ENCODE results near the gene CCNYL1.
A peak's percentile ranks its signal among the peaks of the same experiment; 100 is the strongest.
"Not testable (repeated sequence)": the region's sequence is repeated elsewhere in the genome, so short reads cannot be mapped to it uniquely, and the experiment has no call there.

Gene CCNYL1

DNA sequence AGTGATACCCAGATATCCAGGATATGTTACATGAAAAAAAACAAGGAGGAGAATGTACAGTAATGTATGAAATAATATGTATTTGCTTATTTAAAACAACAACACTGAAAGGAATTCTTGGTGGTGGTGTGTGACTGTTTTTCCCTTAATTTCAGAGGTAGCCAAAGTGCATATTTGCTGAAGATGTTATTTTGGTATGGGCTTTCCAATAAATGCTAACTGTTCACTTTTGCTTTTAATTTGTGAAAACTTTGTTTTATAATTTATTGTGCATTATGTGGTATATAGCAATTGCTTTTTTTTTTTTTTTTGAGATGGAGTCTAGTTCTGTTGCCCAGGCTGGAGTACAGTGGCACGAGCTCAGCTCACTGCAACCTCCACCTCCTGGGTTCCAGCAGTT is 7.6 kb downstream of the CCNYL1 start:
- no CpG with 5 or more reads among the region's 1 CpG for WGBS (ENCODE audit: extremely low coverage, insufficient coverage, insufficient read length)
- no peak overlapping the region for H2AFZ ChIP-seq (ENCODE audit: insufficient read depth, low read length, poor library complexity)

DNA sequence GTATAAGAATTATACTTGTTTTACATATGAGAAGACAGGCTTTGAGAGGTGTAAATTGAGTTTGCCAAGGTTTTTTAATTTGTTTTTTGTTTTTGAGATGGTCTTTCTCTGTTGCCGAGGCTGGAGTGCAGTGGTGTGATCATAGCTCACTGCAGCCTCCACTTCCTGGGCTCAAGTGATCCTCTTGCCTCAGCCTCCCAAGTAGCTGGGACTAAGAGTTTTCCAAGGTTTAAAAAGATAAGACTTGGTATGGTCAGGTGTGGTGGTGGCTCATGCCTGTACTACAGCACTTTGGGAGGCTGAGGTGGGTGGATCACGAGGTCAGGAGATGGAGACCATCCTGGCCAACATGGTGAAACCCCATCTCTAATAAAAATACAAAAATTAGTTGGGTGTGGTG is 8.2 kb downstream of the CCNYL1 start:
- not testable (repeated sequence) for DNase-seq; H2AFZ ChIP-seq (ENCODE audit: insufficient read depth, low read length, poor library complexity); H3K4me3 ChIP-seq (ENCODE audit: low read depth, low read length); H3K4me1 ChIP-seq (ENCODE audit: control insufficient read depth in 1 of 2, insufficient read depth in 2 of 2, low read length in 2 of 2); H2BK120ac ChIP-seq (ENCODE audit: insufficient read depth, low read length, poor library complexity); H3K4me2 ChIP-seq (ENCODE audit: low read length); H3K9ac ChIP-seq (ENCODE audit: low read length); H3K4ac ChIP-seq (ENCODE audit: low read depth, low read length); H2BK12ac ChIP-seq (ENCODE audit: low read length); H3K9me3 ChIP-seq (ENCODE audit: insufficient read depth, low read depth, low read length); H3K79me1 ChIP-seq (ENCODE audit: low read length); H3K36me3 ChIP-seq (ENCODE audit: control insufficient read depth in 1 of 2, insufficient read depth in 2 of 2, low read length in 2 of 2); H3K27ac ChIP-seq (ENCODE audit: low read depth, low read length); H3K18ac ChIP-seq (ENCODE audit: low read length); H3K27me3 ChIP-seq (ENCODE audit: insufficient read depth, low read length); H3K14ac ChIP-seq (ENCODE audit: low read length); H4K8ac ChIP-seq (ENCODE audit: low read depth, low read length); H2BK5ac ChIP-seq (ENCODE audit: low read depth, low read length, poor library complexity); H3K79me2 ChIP-seq (ENCODE audit: control insufficient read depth, insufficient read depth, low read length, poor library complexity); H2AK5ac ChIP-seq (ENCODE audit: low read length); H4K91ac ChIP-seq (ENCODE audit: low read depth, low read length); H3K23ac ChIP-seq (ENCODE audit: low read length); H4K12ac ChIP-seq (ENCODE audit: low read depth, low read length)
- WGBS (ENCODE audit: extremely low coverage, insufficient coverage, insufficient read length) = no CpG with 5 or more reads among the region's 2 CpGs

More for the DNA sequence above, 7.6 kb downstream of the CCNYL1 start:
- Histone ChIP-seq H2BK120ac (ENCODE audit: insufficient read depth, low read length, poor library complexity) (no peak overlapping the region), H3K9ac (ENCODE audit: low read length) (no peak overlapping the region), H4K12ac (ENCODE audit: low read depth, low read length) (no peak overlapping the region), H3K4me1 (ENCODE audit: control insufficient read depth in 1 of 2, insufficient read depth in 2 of 2, low read length in 2 of 2) (peaks cover 0 to 1% of the 10 kb centered on the region in 2 experiments), H3K36me3 (ENCODE audit: control insufficient read depth in 1 of 2, insufficient read depth in 2 of 2, low read length in 2 of 2) (peaks cover 0 to 2% of the 10 kb centered on the region in 2 experiments), H3K18ac (ENCODE audit: low read length) (no peak overlapping the region), H3K4ac (ENCODE audit: low read depth, low read length) (no peak overlapping the region), H3K4me3 (ENCODE audit: low read depth, low read length) (no peak overlapping the region), H3K27me3 (ENCODE audit: insufficient read depth, low read length) (no peaks in the 10 kb centered on the region), H4K8ac (ENCODE audit: low read depth, low read length) (no peak overlapping the region), H4K91ac (ENCODE audit: low read depth, low read length) (no peak overlapping the region), H3K27ac (ENCODE audit: low read depth, low read length) (no peak overlapping the region), H3K14ac (ENCODE audit: low read length) (no peak overlapping the region), H3K9me3 (ENCODE audit: insufficient read depth, low read depth, low read length) (no peaks in the 10 kb centered on the region), H2AK5ac (ENCODE audit: low read length) (no peak overlapping the region), H3K79me2 (ENCODE audit: control insufficient read depth, insufficient read depth, low read length, poor library complexity) (no peaks in the 10 kb centered on the region), H2BK5ac (ENCODE audit: low read depth, low read length, poor library complexity) (no peak overlapping the region), H2BK12ac (ENCODE audit: low read length) (no peak overlapping the region), H3K4me2 (ENCODE audit: low read length) (no peak overlapping the region), H3K79me1 (ENCODE audit: low read length) (no peaks in the 10 kb centered on the region), H3K23ac (ENCODE audit: low read length) (no peak overlapping the region)
- DNase-seq = no peak

DNA sequence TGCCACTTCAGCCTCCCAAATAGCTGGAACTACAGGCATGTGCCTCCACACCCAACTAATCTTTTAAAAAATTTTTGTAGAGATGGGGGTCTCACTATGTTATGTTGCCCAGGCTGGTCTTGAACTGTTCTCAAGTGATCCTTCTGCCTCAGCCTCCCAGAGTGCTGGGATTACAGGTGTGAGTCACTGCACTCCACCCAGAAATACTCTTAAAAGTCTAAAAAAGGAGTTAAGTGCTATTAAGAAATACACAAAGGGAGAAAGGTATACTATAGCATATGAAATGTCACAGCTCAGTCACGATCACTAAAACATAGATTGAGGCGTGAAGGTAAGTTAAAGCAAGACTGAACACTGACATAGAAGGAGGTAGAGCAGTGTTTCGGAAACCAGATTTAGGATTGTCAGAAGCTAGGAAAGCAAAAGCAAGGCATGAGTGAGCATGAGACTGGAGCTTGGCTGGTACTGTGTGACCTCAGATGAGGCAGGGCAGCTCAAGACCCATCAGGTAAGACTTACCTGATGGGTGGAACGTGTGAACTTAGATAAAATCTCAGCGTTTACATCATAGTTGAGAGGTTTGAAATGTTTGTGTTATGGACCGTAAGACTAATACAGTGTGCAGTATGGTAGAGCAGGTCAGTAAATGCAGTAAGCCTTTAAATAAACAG is 9.2 kb downstream of the CCNYL1 start:
- Histone ChIP-seq H3K14ac (ENCODE audit: low read length) (no peak overlapping the region), H3K27me3 (ENCODE audit: insufficient read depth, low read length) (no peaks in the 10 kb centered on the region), H3K23ac (ENCODE audit: low read length) (no peak overlapping the region), H3K79me2 (ENCODE audit: control insufficient read depth, insufficient read depth, low read length, poor library complexity) (no peaks in the 10 kb centered on the region), H3K9ac (ENCODE audit: low read length) (no peak overlapping the region), H4K91ac (ENCODE audit: low read depth, low read length) (no peak overlapping the region), H2AK5ac (ENCODE audit: low read length) (no peak overlapping the region), H3K79me1 (ENCODE audit: low read length) (no peaks in the 10 kb centered on the region), H2AFZ (ENCODE audit: insufficient read depth, low read length, poor library complexity) (no peak overlapping the region), H2BK12ac (ENCODE audit: low read length) (no peak overlapping the region), H3K18ac (ENCODE audit: low read length) (no peak overlapping the region), H3K4me1 (ENCODE audit: control insufficient read depth in 1 of 2, insufficient read depth in 2 of 2, low read length in 2 of 2) (peaks cover 0 to 1% of the 10 kb centered on the region in 2 experiments), H3K4me3 (ENCODE audit: low read depth, low read length) (no peak overlapping the region), H2BK5ac (ENCODE audit: low read depth, low read length, poor library complexity) (no peak overlapping the region), H3K36me3 (ENCODE audit: control insufficient read depth in 1 of 2, insufficient read depth in 2 of 2, low read length in 2 of 2) (peaks cover 0 to 2% of the 10 kb centered on the region in 2 experiments), H3K27ac (ENCODE audit: low read depth, low read length) (no peak overlapping the region), H4K12ac (ENCODE audit: low read depth, low read length) (no peak overlapping the region), H4K8ac (ENCODE audit: low read depth, low read length) (no peak overlapping the region), H3K4ac (ENCODE audit: low read depth, low read length) (no peak overlapping the region), H3K4me2 (ENCODE audit: low read length) (no peak overlapping the region), H3K9me3 (ENCODE audit: insufficient read depth, low read depth, low read length) (no peaks in the 10 kb centered on the region), H2BK120ac (ENCODE audit: insufficient read depth, low read length, poor library complexity) (no peak overlapping the region)
- peak; percentile 70 to 94 for DNase-seq
- no CpG with 5 or more reads among the region's 6 CpGs for WGBS (ENCODE audit: extremely low coverage, insufficient coverage, insufficient read length)

DNA sequence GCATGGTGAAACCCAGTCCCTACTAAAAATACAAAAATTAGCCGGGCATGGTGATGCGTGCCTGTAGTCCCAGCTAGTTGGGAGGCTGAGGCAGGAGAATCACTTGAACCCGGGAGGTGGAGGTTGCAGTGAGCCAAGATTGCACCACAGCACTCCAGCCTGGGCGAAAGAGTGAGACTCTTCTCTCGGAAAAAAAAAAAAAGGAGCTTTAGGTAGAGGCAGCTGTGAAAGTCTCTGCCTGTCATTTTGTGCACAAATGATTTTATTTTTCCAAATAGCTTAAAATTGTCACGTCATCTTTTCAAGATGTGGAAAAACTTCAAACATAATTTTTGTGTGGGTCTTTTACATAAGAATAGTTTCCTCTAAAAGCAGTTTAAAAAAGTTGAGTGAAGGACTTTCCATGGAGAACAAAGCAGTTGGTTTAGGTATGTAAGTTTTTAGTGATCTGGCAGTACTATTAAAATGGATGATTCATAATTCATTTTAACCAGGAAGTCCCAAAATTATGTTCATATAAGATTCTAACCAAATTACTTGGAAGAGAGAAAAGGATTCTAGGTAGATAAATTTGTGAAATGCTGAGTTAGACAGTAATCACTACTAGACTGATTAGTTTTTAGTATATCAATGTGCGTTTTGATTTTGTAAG is 11.5 kb downstream of the CCNYL1 start:
- Histone ChIP-seq H2AFZ (ENCODE audit: insufficient read depth, low read length, poor library complexity) (no peak overlapping the region), H3K36me3 (ENCODE audit: control insufficient read depth in 1 of 2, insufficient read depth in 2 of 2, low read length in 2 of 2) (peaks cover 0 to 2% of the 10 kb centered on the region in 2 experiments), H3K4ac (ENCODE audit: low read depth, low read length) (no peak overlapping the region), H4K91ac (ENCODE audit: low read depth, low read length) (no peak overlapping the region), H3K27ac (ENCODE audit: low read depth, low read length) (no peak overlapping the region), H4K8ac (ENCODE audit: low read depth, low read length) (no peak overlapping the region), H2BK12ac (ENCODE audit: low read length) (no peak overlapping the region), H3K18ac (ENCODE audit: low read length) (no peak overlapping the region), H3K27me3 (ENCODE audit: insufficient read depth, low read length) (no peaks in the 10 kb centered on the region), H2AK5ac (ENCODE audit: low read length) (no peak overlapping the region), H4K12ac (ENCODE audit: low read depth, low read length) (no peak overlapping the region), H2BK5ac (ENCODE audit: low read depth, low read length, poor library complexity) (no peak overlapping the region), H3K4me1 (ENCODE audit: control insufficient read depth in 1 of 2, insufficient read depth in 2 of 2, low read length in 2 of 2) (peaks cover 0 to 1% of the 10 kb centered on the region in 2 experiments), H3K9me3 (ENCODE audit: insufficient read depth, low read depth, low read length) (no peaks in the 10 kb centered on the region), H2BK120ac (ENCODE audit: insufficient read depth, low read length, poor library complexity) (no peak overlapping the region), H3K14ac (ENCODE audit: low read length) (no peak overlapping the region), H3K79me2 (ENCODE audit: control insufficient read depth, insufficient read depth, low read length, poor library complexity) (no peaks in the 10 kb centered on the region), H3K9ac (ENCODE audit: low read length) (no peak overlapping the region), H3K4me3 (ENCODE audit: low read depth, low read length) (no peak overlapping the region), H3K23ac (ENCODE audit: low read length) (no peak overlapping the region), H3K4me2 (ENCODE audit: low read length) (no peak overlapping the region), H3K79me1 (ENCODE audit: low read length) (no peaks in the 10 kb centered on the region)
- DNase-seq = no peak
- WGBS (ENCODE audit: extremely low coverage, insufficient coverage, insufficient read length) = no CpG with 5 or more reads among the region's 7 CpGs
